ENCODE data around the gene HSDL1.

The HSDL1 gene

DNA sequence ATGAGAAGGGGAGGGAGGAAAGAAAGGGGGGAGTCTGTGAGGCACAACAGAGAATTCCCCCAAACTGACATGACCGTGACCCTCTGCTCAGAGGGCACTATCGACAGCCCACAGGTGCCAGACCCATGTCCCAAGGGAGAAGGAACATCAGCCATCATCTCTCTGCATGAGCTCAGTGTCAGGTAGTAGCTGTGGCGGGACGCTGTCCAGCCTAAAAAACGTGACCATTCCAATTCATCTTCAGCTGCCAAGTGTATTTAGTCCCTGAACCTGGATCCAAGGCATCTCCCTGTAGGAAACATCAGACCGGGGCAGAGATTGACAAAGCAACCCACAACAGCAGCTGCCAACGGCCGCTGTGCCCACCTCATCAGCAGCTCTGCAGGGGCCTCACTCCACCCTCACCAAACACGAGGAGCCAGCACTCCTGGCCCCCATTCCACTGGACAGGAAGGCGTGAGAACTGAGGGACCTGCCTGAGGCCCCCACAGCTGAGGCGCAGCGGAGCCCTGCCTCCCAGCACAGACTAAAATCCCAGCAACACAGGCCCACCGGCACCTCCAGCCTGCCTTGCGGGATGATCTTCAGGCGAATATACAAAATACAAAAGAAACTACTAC, 33.3 kb upstream of the HSDL1 start:
- in situ Hi-C loops (cut with MboI; ENCODE audit: low sequenced_read_pairs): loop anchor here (25.0 kb wide), 1 partner anchor 216 kb away; the partner anchor contains the start of genes NECAB2 and OSGIN1

DNA sequence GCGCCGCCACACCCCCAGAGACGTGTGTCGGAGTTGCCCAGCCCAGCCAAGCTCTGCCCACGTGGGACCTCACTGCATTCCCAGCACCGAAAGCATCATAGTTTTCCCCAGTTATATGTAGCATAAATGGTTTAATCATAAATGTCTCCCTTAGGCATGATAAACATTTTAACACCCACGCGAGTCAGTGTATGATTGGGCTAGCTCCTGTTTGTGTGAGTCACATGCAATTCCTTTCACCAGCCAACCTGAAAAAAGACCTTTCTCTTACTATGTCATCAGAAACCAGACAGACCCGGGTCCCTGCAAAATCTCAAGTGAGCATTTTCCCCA, 32.7 kb upstream of the HSDL1 start:
- in situ Hi-C loops (cut with MboI; ENCODE audit: low sequenced_read_pairs): loop anchor here (25.0 kb wide), 1 partner anchor 215 kb away; the partner anchor contains the start of genes NECAB2 and OSGIN1

DNA sequence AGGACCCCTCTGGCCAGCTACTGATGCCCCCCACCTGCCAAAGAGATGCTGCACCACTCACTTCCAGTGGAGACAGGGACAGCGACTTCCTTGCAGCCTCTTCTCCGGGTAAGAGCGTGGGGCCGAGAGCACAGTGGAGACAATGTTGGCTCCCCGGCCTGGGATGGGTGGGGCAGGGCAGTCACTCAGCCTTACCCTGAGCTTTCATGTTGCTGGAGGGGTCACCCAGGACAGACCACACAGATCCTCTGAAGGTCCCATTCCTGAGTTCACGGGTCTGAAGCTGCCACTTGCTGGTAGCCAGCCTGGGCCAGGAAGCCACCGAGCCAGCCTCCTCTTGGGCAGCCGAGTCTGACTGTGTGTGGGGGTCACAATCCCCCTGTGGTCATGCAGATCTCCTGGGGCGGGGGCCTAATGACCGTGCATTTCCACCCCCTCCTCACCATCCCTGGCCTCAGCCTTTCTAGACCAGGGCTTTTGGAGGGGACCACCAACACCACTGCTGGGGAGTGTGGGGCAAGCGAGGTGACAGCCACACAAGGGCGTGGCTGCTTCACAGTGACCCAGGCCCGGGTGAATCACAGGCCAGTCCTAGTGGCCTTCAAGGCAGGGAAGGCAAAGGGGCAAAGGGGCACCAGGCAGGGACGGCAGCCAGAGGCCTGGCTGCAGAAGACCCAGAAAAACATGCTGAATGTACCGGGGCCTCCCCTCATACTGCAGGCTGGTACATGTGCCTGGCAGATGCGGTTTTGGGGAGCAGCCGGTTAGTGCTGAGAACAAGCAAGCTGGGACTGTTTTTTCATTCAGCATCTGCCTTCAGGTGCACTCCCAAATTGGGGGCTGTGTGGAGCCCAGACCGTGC, 31.4 kb upstream of the HSDL1 start:
- in situ Hi-C loops (cut with MboI; ENCODE audit: low sequenced_read_pairs): loop anchor here (25.0 kb wide), 1 partner anchor 214 kb away; the partner anchor contains the start of genes NECAB2 and OSGIN1

DNA sequence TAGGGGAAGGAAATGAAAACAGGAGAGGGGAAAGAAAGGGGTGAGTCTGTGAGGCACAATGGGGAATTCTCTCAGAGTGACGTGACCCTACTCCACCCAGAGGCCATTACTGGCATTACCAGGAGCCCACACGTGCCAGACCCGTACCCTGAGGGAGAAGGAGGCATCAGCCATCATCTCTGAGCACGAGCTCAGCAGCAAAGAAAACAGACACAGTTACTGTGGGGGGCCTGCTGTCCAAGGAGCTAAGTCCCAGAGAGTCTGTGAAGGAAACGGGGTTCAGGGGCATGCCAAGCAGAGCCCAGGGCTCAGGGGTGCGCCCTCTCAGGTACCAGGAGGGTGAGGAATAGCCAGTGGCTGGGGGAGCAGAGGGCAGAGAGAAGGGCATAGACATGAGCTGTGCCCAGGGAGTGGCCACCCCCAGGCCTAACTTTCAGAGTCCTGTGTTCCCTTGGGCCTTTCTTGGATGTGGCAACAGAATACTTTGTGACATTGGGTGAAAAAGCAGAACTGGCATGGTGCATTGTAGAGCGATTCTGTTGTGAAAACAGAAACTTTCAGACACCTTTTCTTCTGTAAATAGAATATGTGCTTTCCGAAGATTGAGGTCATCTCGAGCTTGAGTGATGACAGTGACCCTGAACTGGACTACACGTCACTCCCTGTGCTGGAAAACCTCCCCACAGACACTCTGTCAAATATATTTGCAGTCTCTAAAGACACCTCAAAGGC, 30.5 kb upstream of the HSDL1 start:
- in situ Hi-C loops (cut with MboI; ENCODE audit: low sequenced_read_pairs): loop anchor here (25.0 kb wide), 1 partner anchor 213 kb away; the partner anchor contains the start of genes NECAB2 and OSGIN1

DNA sequence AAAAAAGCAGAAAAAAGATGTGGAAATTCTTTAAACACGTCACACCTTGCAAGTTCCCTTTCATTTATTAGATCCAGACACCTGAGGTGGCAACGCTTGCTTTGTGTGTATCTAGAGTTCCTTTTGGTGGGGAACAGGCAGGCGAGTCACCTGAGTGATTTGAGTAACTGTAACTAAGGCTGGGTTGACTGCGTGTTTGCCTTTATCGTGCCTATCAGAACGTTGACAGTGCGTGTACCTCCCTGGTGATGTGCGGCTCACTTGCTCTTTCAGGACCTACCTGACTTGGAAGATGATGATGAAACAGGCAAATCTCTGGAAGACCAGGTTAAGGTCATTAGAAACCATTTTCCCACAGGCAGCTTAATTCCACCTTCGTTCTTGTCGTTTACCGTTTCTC, 29.4 kb upstream of the HSDL1 start:
- in situ Hi-C loops (cut with MboI; ENCODE audit: low sequenced_read_pairs): no loop called here

DNA sequence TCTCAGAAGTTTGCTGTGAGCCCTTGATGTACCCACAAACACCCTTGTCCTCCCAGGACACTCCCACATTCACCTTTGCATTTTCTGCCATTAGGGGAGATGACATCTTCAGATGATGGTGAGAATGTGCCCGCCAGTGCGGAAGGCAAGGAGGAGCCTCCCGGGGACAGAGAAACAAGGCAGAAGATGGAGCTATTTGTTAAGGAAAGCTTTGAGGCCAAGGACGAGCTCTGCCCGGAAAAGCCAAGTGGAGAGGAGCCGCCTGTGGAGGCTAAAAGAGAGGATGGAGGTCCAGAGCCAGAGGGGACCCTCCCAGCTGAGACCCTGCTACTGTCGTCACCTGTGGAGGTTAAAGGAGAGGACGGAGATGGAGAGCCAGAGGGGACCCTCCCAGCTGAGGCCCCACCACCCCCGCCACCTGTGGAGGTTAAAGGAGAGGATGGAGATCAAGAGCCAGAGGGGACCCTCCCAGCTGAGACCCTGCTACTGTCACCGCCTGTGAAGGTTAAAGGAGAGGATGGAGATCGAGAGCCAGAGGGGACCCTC, 24.9 kb upstream of the HSDL1 start:
- in situ Hi-C loops (cut with MboI; ENCODE audit: low sequenced_read_pairs): no loop called here

DNA sequence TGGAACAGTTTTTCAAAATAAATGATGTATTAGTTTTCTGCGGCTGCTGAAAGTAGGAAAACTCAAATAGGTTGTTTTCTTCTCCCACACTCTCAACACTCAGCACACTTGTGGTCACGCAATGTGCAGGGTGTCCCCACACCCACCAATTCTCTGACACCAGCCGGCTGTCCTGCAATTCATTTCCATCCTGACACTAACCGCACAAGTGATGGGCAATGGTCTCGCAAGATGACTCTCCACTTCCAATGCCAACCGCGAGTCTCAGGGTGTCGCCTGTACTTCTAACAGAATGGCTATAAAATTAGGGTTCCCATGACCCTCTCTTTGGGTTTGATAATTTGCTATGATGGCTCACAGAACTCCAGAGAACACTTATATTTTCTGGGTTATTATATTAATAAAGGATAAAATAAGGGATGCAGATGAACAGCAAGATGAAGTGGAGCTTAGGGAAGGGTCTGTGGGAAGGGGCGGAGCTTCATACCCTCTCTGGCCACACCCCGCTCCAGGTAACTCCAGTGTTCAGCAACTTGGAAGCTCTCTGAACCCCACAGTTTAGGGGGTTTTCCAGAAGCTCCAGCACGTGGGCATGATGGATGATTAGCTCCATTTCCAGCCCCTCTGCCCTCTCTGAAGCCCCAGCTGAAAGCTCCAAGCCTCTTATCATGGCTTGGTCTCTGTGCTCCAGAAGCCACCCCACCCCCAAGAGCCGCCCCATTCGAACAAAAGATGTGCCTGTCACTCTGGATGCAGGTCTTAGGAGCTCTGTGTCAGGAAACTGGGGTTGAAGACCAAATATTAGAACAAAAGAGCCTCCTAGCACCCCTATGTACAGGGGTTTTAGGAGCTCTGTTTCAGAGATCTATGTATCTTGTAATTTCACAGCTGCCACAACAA, 22.1 kb upstream of the HSDL1 start:
- in situ Hi-C loops (cut with MboI; ENCODE audit: low sequenced_read_pairs): no loop called here

DNA sequence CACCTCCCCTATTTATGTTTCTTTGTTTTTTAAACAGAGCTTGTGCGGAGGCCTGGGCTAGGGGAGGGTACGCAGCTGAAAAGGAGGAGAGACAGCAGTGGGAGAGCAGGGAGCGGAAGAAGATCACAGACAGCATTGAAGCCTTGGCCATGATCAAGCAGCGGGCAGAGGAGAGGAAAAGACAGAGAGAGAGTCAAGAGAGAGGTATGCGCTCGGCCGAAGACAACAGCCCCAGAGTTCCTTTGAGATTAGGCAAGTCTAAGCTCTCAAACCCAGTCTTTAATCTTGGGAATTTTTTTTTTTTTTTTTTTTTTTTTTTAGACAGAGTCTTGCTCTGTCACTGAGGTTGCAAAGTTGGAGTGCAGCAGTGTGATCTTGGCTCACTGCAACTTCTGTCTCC, 20.8 kb upstream of the HSDL1 start:
- in situ Hi-C loops (cut with MboI; ENCODE audit: low sequenced_read_pairs): no loop called here

DNA sequence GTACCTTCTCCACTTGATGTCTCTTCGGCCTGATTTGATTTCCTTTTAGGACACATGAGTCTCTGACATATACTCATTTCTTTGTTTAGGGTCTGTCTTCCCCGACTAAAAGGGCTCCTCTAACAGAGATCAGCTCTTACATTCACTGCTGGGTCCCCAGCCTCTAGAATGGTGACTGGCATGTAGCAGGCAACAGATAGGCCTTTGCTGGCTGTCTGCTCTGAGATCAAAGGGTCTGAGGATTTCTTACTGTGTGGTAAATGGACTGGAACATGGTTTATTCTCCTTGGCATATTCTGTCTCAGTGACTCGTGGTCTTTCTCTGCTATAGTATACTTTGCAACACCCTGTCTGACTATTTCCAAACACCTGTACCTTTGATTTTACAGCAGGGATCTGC, 16.8 kb upstream of the HSDL1 start:
- in situ Hi-C loops (cut with MboI; ENCODE audit: low sequenced_read_pairs): no loop called here

DNA sequence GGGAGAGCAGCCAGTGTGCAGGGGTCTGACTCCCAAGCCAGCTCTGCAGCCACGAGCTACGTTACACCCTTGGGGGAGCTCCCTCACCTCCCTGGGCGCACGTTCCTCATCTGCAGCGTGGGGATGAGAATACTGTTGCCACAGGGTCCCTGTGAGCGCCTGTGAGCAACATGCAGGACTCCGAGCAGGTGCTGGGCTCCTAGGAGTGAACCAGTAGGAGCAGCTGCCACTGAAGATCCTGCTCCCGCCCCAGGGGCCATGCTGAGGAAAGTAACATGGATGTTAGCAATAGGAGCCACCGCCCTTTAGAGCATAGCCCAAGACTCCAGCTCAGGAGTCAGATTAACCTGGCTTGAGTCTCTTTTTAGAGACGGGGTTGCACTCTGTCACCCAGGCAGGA, 16.1 kb upstream of the HSDL1 start:
- in situ Hi-C loops (cut with MboI; ENCODE audit: low sequenced_read_pairs): no loop called here

DNA sequence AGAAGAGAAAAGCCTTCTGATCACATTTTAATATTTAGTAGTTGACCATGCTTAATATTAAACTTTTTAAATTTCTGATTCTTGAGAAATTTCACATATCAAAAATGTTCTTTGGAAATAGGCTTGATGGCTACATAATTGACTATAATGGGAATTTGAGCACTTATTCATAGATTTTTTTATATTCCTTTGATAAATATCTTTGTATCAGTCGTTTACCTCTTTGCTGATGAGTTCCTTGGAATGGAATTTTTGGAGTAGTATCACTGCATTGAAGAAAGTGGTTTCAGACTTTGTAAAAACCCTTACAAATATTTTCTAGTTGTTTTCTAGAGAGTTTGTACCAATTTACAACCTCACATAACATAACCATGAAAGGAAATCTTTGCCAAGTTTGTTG, 14.8 kb upstream of the HSDL1 start:
- in situ Hi-C loops (cut with MboI; ENCODE audit: low sequenced_read_pairs): no loop called here

DNA sequence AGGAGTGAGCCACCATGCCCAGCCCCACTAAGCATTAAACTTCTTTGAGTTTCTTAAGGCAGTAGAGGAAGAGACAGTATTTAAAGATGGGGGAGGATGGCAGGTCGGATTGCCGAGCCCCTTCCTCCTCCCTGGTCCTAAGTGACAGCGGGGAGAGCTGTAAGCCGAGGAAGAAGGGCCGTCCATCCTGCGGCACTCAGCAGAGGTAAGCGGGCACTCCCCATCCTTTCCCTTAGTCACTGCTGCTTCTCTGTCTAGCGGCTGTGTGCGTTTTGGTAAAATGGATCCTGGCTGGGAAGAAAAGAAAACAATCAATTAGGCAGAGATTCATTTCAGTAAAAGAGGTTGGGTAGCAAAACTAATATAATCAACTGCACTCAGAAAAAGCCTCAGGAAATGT, 14.0 kb upstream of the HSDL1 start:
- in situ Hi-C loops (cut with MboI; ENCODE audit: low sequenced_read_pairs): no loop called here

DNA sequence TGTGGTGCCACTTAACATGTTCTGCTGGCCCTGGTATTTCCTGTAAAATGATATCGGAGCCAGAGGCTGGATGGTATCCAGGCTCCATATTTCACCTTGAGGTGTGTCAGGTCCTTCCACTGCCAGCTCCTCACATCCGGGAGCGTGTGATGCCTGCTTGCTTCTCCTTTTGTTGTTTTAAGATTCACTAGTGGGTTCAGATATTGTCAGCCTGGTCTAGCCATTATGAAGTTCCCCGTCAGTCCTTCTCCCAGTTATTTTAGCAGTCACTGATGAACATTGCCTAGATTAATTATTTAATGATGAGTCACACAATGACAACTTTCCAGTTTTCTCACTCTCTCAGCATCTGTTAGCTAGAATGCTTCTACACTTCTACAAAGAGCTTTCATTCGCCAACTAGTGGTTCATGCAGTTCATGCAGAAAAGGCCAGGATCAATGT, 11.4 kb upstream of the HSDL1 start:
- in situ Hi-C loops (cut with MboI; ENCODE audit: low sequenced_read_pairs): no loop called here

DNA sequence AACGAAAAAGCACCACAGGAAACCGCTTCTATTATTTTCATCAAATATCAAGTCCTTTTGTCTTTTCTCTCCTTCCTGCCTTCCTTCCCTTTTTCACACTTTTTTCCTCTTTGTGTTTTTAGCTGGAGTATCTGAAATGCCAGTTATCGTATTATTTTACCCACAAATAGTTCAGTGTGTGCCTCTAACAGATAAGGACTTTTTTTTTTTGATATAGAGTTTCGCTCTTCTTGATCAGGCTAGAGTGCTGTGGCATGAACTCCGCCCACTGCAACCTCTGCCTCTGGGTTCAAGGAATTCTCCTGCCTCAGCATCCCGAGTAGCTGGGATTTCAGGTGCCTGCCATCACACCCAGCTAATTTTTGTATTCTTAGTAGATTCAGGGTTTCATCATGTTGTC, 10.8 kb upstream of the HSDL1 start:
- in situ Hi-C loops (cut with MboI; ENCODE audit: low sequenced_read_pairs): no loop called here

DNA sequence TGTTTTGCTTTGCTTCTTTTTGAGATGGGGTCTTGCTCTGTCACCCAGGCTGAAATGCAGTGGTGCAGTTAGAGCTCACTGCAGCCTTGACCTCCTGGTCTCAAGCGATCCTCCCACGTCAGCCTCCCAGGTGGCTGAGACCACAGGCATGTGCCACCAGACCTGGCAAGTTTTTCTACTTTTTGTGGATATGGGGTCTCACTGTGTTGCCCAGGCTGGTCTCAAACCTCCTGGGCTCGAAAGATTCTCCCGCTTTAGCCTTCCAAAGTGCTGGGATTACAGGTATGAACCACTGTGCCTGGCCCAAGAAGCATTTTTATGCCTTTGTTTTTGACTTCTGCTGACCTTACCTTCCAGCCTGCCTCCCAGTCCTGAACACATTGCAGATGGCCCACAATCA, 10.2 kb upstream of the HSDL1 start:
- in situ Hi-C loops (cut with MboI; ENCODE audit: low sequenced_read_pairs): no loop called here

DNA sequence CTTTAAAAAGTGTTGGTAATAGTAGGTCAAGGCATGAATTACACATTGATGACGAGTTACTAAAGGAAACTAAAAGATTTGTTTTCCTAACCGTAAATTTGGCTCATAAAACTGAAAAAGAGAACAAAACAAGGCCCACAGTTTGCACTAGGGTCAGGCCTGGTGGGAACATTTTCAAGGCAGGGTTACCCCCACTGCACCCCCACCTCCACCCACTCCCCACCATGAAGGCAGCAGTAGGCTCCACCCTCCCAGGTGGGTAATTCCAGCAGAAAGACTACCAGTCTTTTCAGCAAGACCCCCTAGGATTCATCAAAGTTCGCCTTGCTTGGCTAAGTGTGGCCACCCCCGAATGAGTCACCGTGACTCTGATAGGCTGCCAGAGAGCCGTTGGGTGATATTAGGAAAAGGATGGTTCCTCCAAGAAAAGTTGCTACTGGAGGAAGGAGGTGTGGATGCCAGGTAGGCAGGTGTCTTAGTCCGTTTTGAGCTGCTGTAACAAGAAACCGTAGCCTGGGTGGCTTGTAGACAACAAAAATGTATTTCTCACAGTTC, 8.8 kb upstream of the HSDL1 start:
- in situ Hi-C loops (cut with MboI; ENCODE audit: low sequenced_read_pairs): no loop called here

DNA sequence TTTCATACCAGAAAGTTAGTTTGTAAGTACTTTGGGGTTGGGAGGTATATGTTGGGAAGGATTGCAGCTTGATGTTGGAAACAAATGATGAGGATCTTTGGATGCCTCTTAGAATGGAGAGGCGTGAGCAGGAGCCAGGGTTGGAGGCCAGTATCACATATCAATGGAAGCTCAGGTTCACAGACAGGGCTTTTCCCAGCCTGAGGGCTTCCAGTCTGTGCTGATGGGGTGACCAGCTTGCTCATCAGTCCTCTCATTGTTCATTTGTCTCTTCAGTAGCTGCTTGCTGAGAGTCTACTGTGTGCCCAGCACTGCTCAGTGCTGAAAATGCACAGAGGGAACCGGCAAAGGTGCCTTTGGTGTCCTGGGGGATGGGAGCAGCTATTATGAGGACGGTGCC, 5.9 kb upstream of the HSDL1 start:
- in situ Hi-C loops (cut with MboI; ENCODE audit: low sequenced_read_pairs): no loop called here

DNA sequence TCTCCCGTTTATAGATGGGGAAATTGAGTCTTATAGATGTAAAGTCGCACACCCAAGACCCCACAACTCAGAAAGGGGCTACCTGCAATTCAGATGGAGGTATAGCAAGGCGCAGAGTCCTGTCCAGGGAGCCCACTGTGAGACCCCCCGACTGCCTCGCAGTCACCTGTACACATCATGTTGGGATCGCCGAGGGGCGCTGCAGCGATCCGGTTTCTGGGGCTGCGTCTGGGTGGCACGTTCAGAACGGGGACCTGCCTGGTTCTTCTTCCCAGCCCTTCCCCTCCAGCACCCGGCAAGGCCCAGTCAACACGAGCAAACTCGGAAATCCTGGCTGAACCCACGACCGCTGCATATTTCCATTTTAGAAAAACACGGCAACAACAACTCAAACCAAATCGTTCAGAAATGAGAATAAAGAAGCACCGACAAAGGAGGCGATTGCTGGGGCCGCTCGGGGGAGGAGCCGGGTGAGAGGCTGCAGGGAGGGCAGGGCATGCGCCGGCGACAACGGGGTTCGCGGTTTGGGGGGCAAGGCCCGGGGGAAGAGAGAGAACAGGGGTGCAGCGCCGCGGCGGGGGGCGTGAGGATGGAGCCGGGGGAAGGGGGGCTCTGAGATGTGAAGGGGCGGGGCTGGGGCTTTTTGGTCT, 643 bp downstream of the HSDL1 start:
- in situ Hi-C loops (cut with MboI; ENCODE audit: low sequenced_read_pairs): no loop called here

DNA sequence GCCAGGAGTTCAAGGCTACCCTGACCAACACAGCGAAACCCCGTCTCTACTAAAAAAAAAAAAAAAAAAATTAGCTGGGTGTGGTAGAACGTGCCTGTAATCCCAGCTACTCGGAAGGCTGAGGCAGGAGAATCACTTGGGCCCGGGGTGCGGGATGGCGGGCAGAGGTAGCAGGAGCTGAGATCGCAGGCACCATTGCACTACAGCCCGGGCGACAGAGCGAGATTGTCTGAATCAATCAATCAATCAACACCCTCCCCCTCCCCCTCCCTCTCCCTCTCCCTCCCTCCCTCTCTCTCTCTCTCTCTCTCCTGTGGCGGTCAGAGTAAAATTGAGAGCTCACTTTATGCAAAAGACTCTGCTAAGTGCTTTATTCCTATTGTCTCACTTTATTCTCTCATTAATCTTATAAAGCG, 1.2 kb downstream of the HSDL1 start:
- in situ Hi-C loops (cut with MboI; ENCODE audit: low sequenced_read_pairs): no loop called here

DNA sequence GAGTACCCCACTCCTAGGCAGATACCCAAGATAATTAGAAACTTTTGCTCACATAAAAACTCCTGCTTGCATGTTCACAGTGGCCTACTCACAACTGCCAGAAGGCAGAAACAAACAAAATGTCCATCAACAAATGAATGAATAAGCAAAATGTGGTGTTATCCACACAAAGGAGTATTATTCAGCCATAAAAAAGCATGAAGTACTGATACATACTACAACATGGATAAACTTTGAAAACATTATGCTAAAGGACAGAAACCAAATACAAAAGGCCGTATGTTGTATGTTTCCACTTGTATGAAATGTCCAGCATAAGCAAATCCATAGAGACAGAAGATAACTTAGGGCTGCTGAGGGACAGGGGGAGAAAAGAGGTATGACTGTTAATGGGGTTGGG, 1.9 kb downstream of the HSDL1 start:
- in situ Hi-C loops (cut with MboI; ENCODE audit: low sequenced_read_pairs): no loop called here

Measured in HL-60/S4 (cell line).